Panc1 (cell line): ENCODE measurements around the gene FAM240B. TPM values are rescaled to one million over a fixed set of nuclear protein-coding genes. Genes with fewer than 3 reads are reported as not detected.

Experiments used
- ATAC-seq: fragments of 200-7000 bp; cut with Tn5 transposase; 2 replicates; pipeline ENCODE4 v1.9.1; 2020; ENCODE audit warnings: mild to moderate bottlenecking, moderate library complexity
- Bru-seq: library from RNA; stranded (reverse); fragments of 400-500 nt; gene quantifications from one replicate; lab custom pipeline; 2021; lab: Mats Ljungman, UMichigan
- BruChase-seq, 2 experiments: library from RNA; stranded (reverse); fragments of 400-500 nt; gene quantifications; one replicate each; lab custom pipeline; 2021; lab: Mats Ljungman, UMichigan
- BruUV-seq: library from RNA; stranded (reverse); fragments of 400-500 nt; replicated peaks from 2 replicates; lab custom pipeline; 2021; lab: Mats Ljungman, UMichigan
- CTCF ChIA-PET: fragments of 300-600 bp; sonication (Branson Sonifier 250); formaldehyde crosslinking; loops from one replicate; lab custom pipeline; 2022; ENCODE audit warnings: antibody characterized with exemption; lab: Charles Lee
- POLR2A ChIA-PET: fragments of 300-600 bp; sonication (Branson Sonifier 250); formaldehyde crosslinking; loops from one replicate; lab custom pipeline; 2022; ENCODE audit warnings: antibody characterized with exemption; lab: Charles Lee
- DNase-seq: peaks from one replicate; pipeline ENCODE4 v3.0.0-alpha.2; 2010; ENCODE audit warnings: low read depth, low spot score
- H3K27ac ChIP-seq: 2 replicates; pipeline ENCODE4 v1.5.1; 2011; ENCODE audit warnings: mild to moderate bottlenecking, low read length, inconsistent platforms
- H3K27me3 ChIP-seq: fragments of 200-500 bp; sonication (Bioruptor generic); 2 replicates; pipeline ENCODE4 v1.6.0; 2014; ENCODE audit warnings: low read length, inconsistent platforms; ENCODE audit not compliant: control insufficient read depth, insufficient read depth
- H3K36me3 ChIP-seq: fragments of 200-500 bp; sonication (Bioruptor generic); 2 replicates; pipeline ENCODE4 v1.5.1; 2014; ENCODE audit warnings: inconsistent platforms, mild to moderate bottlenecking, low read length, moderate library complexity; ENCODE audit not compliant: control insufficient read depth, insufficient read depth
- H3K4me1 ChIP-seq: 2 replicates; pipeline ENCODE4 v1.5.1; 2011; ENCODE audit warnings: inconsistent platforms, mild to moderate bottlenecking, low read length, moderate library complexity; ENCODE audit not compliant: control insufficient read depth, insufficient read depth
- H3K4me3 ChIP-seq, 2 experiments: 2 replicates each; pipeline ENCODE4 v1.5.1; 2011 to 2012; ENCODE audit warnings: low read depth in 2 of 2, low read length in 2 of 2, mild to moderate bottlenecking in 2 of 2, inconsistent platforms in 1 of 2, moderate library complexity in 1 of 2
- H3K9me3 ChIP-seq: fragments of 200-500 bp; sonication (Bioruptor generic); 2 replicates; pipeline ENCODE4 v1.5.1; 2014; ENCODE audit warnings: low read depth, mild to moderate bottlenecking, inconsistent platforms, low read length, moderate library complexity; ENCODE audit not compliant: control insufficient read depth, insufficient read depth
- CTCF ChIP-seq: fragments of 450-650 bp; IDR thresholded peaks from 2 replicates; pipeline ENCODE4 v1.5.1; 2017; ENCODE audit warnings: mild to moderate bottlenecking
- POLR2AphosphoS5 ChIP-seq: IDR thresholded peaks from 2 replicates; pipeline ENCODE4 v1.6.1; 2012; ENCODE audit warnings: mild to moderate bottlenecking, low read depth, low read length, moderate library complexity
- REST ChIP-seq, 2 experiments: IDR thresholded peaks; 2 replicates each; pipeline ENCODE4 v1.6.1; 2011 to 2012; ENCODE audit warnings: low read depth in 2 of 2, control low read depth in 1 of 2, low read length in 1 of 2, mild to moderate bottlenecking in 1 of 2, moderate library complexity in 1 of 2; ENCODE audit not compliant: insufficient read depth in 1 of 2
- SIN3A ChIP-seq: IDR thresholded peaks from 2 replicates; pipeline ENCODE4 v1.6.1; 2012; ENCODE audit warnings: low read depth, mild to moderate bottlenecking, low read length, moderate library complexity, borderline replicate concordance; ENCODE audit not compliant: insufficient read depth
- TCF7L2 ChIP-seq: IDR thresholded peaks from 2 replicates; pipeline ENCODE4 v1.6.1; 2011; ENCODE audit warnings: mild to moderate bottlenecking, low read depth, low read length, inconsistent platforms
- in situ Hi-C: cut with HindIII; loops from 2 replicates; pipeline ENCODE4 v1.10.0; 2016; ENCODE audit warnings: low sequenced_read_pairs, low pct_unique_long_range_greater_than_20kb
- intact Hi-C: fragments of 100-400 bp; cut with micrococcal nuclease; formaldehyde crosslinking; loops from one replicate; pipeline ENCODE4 v1.10.0; 2022; ENCODE audit not compliant: unreplicated experiment
- long read RNA-seq: library from polyadenylated mRNA; unstranded; transcript quantifications from one replicate; pipeline ENCODE4 v2.0.0, GENCODE V29; 2021; ENCODE audit not compliant: unreplicated experiment
- polyA plus RNA-seq: library from polyadenylated mRNA; unstranded; fragments of >200 nt; gene quantifications from one replicate; pipeline ENCODE4 v1.2.1, GENCODE V29; 2012; ENCODE audit warnings: missing spikeins; ENCODE audit not compliant: insufficient read length
- total RNA-seq: library from RNA; stranded (reverse); gene quantifications from one replicate; pipeline ENCODE4 v1.2.1, GENCODE V29; 2021; ENCODE audit not compliant: unreplicated experiment

Gene FAM240B
- total RNA-seq (not detected), Bru-seq, nascent RNA (not detected), BruChase-seq, experiment 1, labeled RNA remaining after a 2-hour chase (not detected), BruChase-seq, experiment 2, labeled RNA remaining after a 6-hour chase (not detected)
- polyA plus RNA-seq, result not detected
- long read RNA-seq, result 0 reads

- CTCF ChIA-PET, result no interaction called here
- H3K27me3 ChIP-seq, result no peaks in the 10 kb centered on the region
- TF ChIP-seq CTCF (no peak), SIN3A (no peak), POLR2AphosphoS5 (no peak), REST (IDR thresholded peaks at IDR 0.05; ENCODE audit: insufficient read depth in 1 of 2, low read depth in 2 of 2, low read length in 1 of 2) (no peak), TCF7L2 (no peak)
- POLR2A ChIA-PET, result no interaction called here
- H3K4me1 ChIP-seq, result no peaks in the 10 kb centered on the region
- intact Hi-C loops, result no loop called here
- no peaks in the 10 kb centered on the region for H3K9me3 ChIP-seq
- in situ Hi-C loops, result no loop called here
- DNase-seq, result no peak
- no TSS peak for BruUV-seq
- ATAC-seq, result no peak
- H3K4me3 ChIP-seq, result no peak within 1 kb of the TSS
- H3K36me3 ChIP-seq, result no peaks in the 10 kb centered on the region
- H3K27ac ChIP-seq, result no peak within 1 kb of the TSS
Observed at GRCh38 chr9:38720083-38720745, at the start of gene FAM240B. Gene FAM240B, minus strand, starts transcription at chr9:38720133. Its CDS starts 16,134 bp downstream, at chr9:38703999.

GRCh38 chr9:38768351-38768761 is 48.4 kb upstream of the FAM240B start:
- no peak overlapping the region for H3K4me3 ChIP-seq
- no peak for ATAC-seq
- POLR2A ChIA-PET, result no interaction called here

More at GRCh38 chr9:38768351-38768761, 48.4 kb upstream of the FAM240B start:
- H3K27me3 ChIP-seq, result no peaks in the 10 kb centered on the region
- TF ChIP-seq REST (IDR thresholded peaks at IDR 0.05; ENCODE audit: insufficient read depth in 1 of 2, low read depth in 2 of 2, low read length in 1 of 2) (no peak), CTCF (no peak), POLR2AphosphoS5 (no peak), SIN3A (no peak), TCF7L2 (no peak)
- no peak for DNase-seq
- no peak overlapping the region for H3K27ac ChIP-seq
- H3K9me3 ChIP-seq, result no peaks in the 10 kb centered on the region
- H3K4me1 ChIP-seq, result no peaks in the 10 kb centered on the region
- H3K36me3 ChIP-seq, result no peaks in the 10 kb centered on the region
- CTCF ChIA-PET, result no interaction called here
- in situ Hi-C loops (no loop called here), intact Hi-C loops (no loop called here)
- no TSS peak for BruUV-seq
